Adrenal gland (tissue), 5 donors: ENCODE data around the gene TUBB2A.
"Not testable (repeated sequence)": the region's sequence is repeated elsewhere in the genome, so short reads cannot be mapped to it uniquely, and the experiment has no call there.

Experiments used
- POLR2A ChIP-seq, 2 donors: fragments of 450-650 bp; IDR thresholded peaks; one replicate each; pipeline ENCODE4 v1.6.1; 2017; ENCODE audit warnings: antibody characterized with exemption in 2 of 2, mild to moderate bottlenecking in 2 of 2, moderate library complexity in 1 of 2
- TF ChIP-seq, protein P1 (sequence below), 6 experiments: fragments of 450-650 bp in 4 of 6; fragments of 200-600 bp in 2 of 6; sonication (generic) in 1 of 6; IDR thresholded peaks; 1 replicate in 5 of 6; 2 replicates in 1 of 6; pipeline versions ENCODE4 v1.5.1 to v1.8.0; 2016 to 2021; ENCODE audit warnings: antibody characterized with exemption in 6 of 6, mild to moderate bottlenecking in 2 of 6, moderate library complexity in 1 of 6
- donor health status: DM: no; HTN: no; CAD: no.

DNA sequence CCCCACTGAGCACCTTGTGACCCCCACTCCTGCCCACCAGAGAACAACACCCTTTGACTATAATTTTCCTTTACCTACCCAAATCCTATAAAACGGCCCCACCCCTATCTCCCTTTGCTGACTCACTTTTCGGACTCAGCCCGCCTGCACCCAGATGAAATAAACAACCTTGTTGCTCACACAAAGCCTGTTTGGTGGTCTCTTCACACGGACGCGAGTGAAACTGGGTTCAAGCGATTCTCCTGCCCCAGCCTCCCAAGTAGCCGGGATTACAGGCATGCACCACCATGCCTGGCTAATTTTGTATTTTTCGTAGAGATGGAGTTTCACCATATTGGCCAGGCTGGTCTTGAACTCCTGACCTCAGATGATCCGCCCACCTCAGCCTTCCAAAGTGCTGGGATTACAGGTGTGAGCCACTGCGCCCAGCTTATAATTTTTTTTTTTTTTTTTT is 16.3 kb upstream of the TUBB2A start:
- TF ChIP-seq POLR2A (IDR thresholded peaks at IDR 0.05): not testable (repeated sequence)
- TF ChIP-seq, protein P1, sequence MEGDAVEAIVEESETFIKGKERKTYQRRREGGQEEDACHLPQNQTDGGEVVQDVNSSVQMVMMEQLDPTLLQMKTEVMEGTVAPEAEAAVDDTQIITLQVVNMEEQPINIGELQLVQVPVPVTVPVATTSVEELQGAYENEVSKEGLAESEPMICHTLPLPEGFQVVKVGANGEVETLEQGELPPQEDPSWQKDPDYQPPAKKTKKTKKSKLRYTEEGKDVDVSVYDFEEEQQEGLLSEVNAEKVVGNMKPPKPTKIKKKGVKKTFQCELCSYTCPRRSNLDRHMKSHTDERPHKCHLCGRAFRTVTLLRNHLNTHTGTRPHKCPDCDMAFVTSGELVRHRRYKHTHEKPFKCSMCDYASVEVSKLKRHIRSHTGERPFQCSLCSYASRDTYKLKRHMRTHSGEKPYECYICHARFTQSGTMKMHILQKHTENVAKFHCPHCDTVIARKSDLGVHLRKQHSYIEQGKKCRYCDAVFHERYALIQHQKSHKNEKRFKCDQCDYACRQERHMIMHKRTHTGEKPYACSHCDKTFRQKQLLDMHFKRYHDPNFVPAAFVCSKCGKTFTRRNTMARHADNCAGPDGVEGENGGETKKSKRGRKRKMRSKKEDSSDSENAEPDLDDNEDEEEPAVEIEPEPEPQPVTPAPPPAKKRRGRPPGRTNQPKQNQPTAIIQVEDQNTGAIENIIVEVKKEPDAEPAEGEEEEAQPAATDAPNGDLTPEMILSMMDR (IDR thresholded peaks at IDR 0.05): not testable (repeated sequence)
